ENCODE measurements around the gene PBRM1.

Gene PBRM1

GRCh38 chr3:52574056-52574965 is 111.4 kb downstream of the PBRM1 start:
- DNase-seq (ENCODE audit: low spot score) = no peak

DNA sequence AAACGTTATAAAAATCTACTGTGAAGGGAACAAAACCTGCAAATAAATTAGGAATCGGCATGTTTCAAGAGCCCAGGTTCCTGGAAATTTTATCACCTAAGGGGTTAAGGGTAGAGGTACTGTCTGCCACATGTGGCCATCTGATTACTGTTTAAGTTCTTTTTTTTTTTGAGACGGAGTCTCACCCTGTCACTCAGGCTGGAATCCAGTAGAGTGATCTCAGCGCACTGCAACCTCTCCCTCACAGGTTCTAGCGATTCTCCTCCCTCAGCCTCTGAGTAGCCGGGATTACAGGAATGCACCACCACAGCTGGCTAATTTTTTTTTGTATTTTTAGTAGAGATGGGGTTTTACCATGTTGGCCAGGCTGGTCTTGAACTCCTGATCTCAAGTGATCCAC is 113.5 kb downstream of the PBRM1 start:
- DNase-seq (ENCODE audit: low spot score) = no peak

DNA sequence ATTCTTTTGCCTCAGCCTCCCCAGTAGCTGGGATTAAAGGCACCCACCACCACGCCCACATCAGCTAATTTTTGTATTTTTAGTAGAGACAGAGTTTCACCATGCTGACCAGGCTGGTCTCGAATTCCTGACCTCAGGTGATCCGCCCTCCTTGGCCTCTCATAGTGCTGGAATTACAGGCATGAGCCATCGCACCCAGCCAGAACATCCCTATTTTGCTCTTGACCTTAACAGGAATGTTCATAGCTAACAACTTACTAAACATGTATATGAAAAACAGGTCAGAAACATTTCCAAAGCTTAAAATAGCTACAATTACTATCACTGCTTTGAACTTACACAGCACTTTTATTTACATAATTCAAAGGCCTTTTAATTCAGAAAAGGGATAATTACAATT is 115.6 kb downstream of the PBRM1 start:
- no peak for DNase-seq (ENCODE audit: low spot score)

GRCh38 chr3:52568069-52568468 is 117.6 kb downstream of the PBRM1 start:
- DNase-seq (ENCODE audit: low spot score) = no peak

DNA sequence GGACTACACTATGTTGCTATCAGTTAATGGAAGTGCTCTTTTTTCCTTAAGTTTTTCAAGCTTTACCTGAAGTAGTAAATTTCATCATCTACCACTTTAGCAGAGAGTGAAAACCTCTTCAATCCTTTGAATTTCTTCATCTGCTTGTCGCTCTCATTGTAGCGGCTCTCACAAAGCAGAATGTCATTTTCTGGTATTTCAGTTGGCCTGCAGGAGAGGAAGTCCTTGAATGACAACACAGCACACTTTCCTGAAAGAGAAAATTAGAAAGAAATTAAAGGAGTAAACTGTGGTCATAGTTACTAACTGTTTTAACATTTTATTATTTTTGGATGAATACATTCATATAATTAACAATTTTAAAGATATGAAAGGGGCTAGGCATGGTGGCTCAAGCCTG is 121.7 kb downstream of the PBRM1 start:
- DNase-seq (ENCODE audit: low spot score) = no peak

GRCh38 chr3:52561028-52561747 is 124.5 kb downstream of the PBRM1 start:
- DNase-seq (ENCODE audit: low spot score) = no peak

GRCh38 chr3:52558436-52558835 is 127.3 kb downstream of the PBRM1 start:
- DNase-seq (ENCODE audit: low spot score) = no peak

GRCh38 chr3:52557011-52557960 is 128.4 kb downstream of the PBRM1 start:
- no peak for DNase-seq (ENCODE audit: low spot score)

DNA sequence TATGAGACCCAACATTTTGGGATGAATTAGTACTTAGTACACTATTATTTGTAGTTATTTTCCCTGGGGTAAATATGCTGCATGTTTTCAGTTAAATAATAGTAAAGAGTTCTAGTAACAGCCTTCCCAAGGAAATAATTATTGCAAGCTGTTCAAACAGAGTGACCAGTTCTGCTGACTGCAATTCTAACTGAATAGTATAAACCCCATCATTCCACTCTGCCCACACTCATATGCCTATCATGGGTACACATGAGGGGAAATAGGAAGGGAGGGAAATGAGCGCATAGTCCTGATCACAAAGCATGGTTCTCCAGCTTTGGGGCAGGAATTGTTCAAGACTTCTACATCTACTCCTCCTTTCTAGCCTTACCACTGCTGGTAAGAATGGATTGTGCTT is 130.7 kb downstream of the PBRM1 start:
- DNase-seq (ENCODE audit: low spot score) = no peak

- no peak for DNase-seq (ENCODE audit: low spot score)
These were observed 131.5 kb downstream of the PBRM1 start for GRCh38 chr3:52554026-52554755.

DNA sequence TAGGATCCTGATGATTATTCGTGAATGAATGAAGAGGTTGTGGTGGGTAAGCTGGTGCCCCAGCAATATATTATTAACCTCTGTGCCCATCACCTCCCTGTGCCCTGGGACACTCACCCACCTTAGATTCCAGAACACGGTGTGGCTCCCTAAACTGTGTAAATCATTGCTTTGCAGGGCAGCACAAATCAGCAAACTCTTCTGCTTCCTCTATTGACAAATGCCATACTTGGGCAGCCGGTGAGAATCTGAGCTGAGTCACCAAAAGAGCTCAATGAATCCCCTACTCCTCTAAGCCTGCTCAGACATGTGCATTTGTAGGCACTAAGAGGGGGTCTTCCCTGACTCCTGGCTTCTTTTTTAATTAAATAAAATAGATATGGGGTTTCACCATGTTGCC is 133.6 kb downstream of the PBRM1 start:
- no peak for DNase-seq (ENCODE audit: low spot score)

GRCh38 chr3:52551118-52551517 is 134.6 kb downstream of the PBRM1 start:
- no peak for DNase-seq (ENCODE audit: low spot score)

GRCh38 chr3:52547143-52547542 is 138.6 kb downstream of the PBRM1 start:
- no peak for DNase-seq (ENCODE audit: low spot score)

GRCh38 chr3:52546111-52546901 is 139.4 kb downstream of the PBRM1 start:
- no peak for DNase-seq (ENCODE audit: low spot score)

DNA sequence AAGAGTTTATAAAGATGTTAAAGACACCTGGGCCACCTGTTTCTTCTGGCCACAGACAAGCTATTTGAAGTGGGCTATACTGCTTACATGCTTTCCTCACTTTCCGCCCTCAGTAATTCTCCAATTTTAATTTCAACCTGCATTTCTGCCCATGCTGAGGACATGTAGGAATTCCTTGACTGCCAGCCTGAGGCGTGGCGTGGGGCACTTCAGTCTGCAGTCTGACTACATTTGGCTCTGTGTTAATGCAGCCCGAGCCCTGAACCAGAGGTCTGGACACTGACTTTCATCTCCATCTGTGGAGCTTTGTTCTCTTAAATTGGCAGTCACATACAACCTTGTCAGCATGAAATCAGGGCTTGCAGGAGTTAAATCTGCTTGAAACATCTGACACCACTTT is 140.8 kb downstream of the PBRM1 start:
- DNase-seq (ENCODE audit: low spot score) = no peak

- no peak for DNase-seq (ENCODE audit: low spot score)
These were observed 144.7 kb downstream of the PBRM1 start for GRCh38 chr3:52541050-52541449.

DNA sequence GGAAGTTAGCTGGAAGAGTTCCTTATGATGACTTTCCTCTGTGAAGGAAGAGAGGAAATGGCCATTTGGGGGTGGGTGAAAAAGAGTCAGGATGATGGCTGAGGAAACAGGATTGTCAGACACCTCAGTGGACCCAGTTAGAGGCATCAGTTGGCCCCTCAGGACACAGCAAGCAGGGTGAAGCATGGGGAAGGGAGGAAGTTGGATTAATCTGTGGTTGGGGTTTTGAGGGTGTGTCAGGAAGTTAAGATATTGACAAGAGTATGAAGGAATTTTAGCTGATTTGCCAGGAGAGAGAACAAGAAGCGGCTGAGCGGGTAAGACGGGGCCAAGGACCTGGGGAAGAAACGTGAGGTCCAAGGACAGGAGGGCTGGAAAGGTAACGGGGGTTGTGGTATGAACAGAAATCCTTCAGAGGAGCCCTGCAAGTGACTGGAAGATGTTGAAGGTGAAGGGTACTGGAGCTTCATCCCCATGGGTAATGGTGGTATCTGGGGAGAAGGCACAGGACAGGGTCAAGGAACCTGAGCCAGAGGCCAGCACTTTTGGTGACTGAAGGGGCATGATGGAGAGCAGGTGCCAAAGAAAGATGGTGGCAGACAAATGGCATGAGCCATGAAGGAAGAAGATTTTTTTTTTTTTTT is 146.6 kb downstream of the PBRM1 start:
- DNase-seq (ENCODE audit: low spot score) = no peak

GRCh38 chr3:52537726-52538421 is 147.8 kb downstream of the PBRM1 start:
- no peak for DNase-seq (ENCODE audit: low spot score)

GRCh38 chr3:52537165-52537620 is 148.5 kb downstream of the PBRM1 start:
- no peak for DNase-seq (ENCODE audit: low spot score)

All from SK-N-DZ (cell line).